HepG2 (cell line): ENCODE results near the gene GRM7. TPM values are rescaled to one million over a fixed set of nuclear protein-coding genes. Genes with fewer than 3 reads are reported as not detected.

ENCODE experiments used
- ATAC-seq: fragments of 200-7000 bp; cut with Tn5 transposase; 3 replicates; pipeline ENCODE4 v1.9.1; 2020; ENCODE audit warnings: mild to moderate bottlenecking, moderate library complexity
- BruUV-seq: library from RNA; stranded (reverse); fragments of 400-500 nt; replicated peaks from 2 replicates; lab custom pipeline; 2021; lab: Mats Ljungman, UMichigan
- CTCF ChIA-PET: fragments of 300-600 bp; formaldehyde crosslinking; extraction: SDS; loops from one replicate; lab custom pipeline; 2021; ENCODE audit warnings: low total read pairs, inconsistent platforms, low intra/inter-chr PET ratio; lab: Yijun Ruan, JAX
- POLR2A ChIA-PET: fragments of 350-600 bp; sonication (Branson Sonifier 250); formaldehyde crosslinking; loops from one replicate; lab custom pipeline; 2020; ENCODE audit warnings: antibody characterized with exemption, inconsistent platforms; lab: Yijun Ruan, JAX
- DNase-seq: peaks from one replicate; pipeline ENCODE4 v3.0.0-alpha.2; 2015; ENCODE audit warnings: low spot score
- FAIRE-seq: peaks from 3 replicates; lab custom pipeline; 2011; peaks lifted over from hg19 to GRCh38; lab: Jason Lieb, UNC
- H2AFZ ChIP-seq: one replicate; pipeline ENCODE4 v1.6.1; 2011; ENCODE audit warnings: low read length, inconsistent platforms
- H3K27ac ChIP-seq: fragments of 300-600 bp; 3 replicates; pipeline ENCODE4 v1.8.0; 2011; ENCODE audit warnings: mixed run types, mild to moderate bottlenecking, mixed read lengths, low read length, inconsistent platforms; ENCODE audit not compliant: insufficient read depth; ENCODE audit errors: extremely low read length
- H3K27me3 ChIP-seq, 2 experiments: fragments of 200-600 bp in 1 of 2; 2 replicates in 1 of 2; 3 replicates in 1 of 2; pipeline versions ENCODE4 v1.6.0 to v1.8.0; 2011; ENCODE audit warnings: low read length in 2 of 2, mild to moderate bottlenecking in 2 of 2, moderate library complexity in 2 of 2, inconsistent platforms in 1 of 2; ENCODE audit not compliant: insufficient read depth in 2 of 2, control insufficient read depth in 1 of 2
- H3K36me3 ChIP-seq, 2 experiments: fragments of 200-600 bp in 1 of 2; replicated peaks in 1 of 2; 2 replicates in 1 of 2; 3 replicates in 1 of 2; pipeline versions ENCODE4 v1.5.1 to v1.8.0; 2011; ENCODE audit warnings: low read length in 2 of 2, inconsistent platforms in 1 of 2; ENCODE audit not compliant: insufficient read depth in 2 of 2, control insufficient read depth in 1 of 2
- H3K4me1 ChIP-seq: 2 replicates; pipeline ENCODE4 v1.5.1; 2012; ENCODE audit warnings: low read length, inconsistent platforms; ENCODE audit not compliant: insufficient read depth
- H3K4me2 ChIP-seq: 2 replicates; pipeline ENCODE4 v1.6.0; 2011; ENCODE audit warnings: low read depth, low read length, inconsistent platforms
- H3K4me3 ChIP-seq, 3 experiments: fragments of 200-600 bp in 1 of 3; sonication (generic), shearing (Covaris generic) in 1 of 3; replicated peaks in 1 of 3; 2 replicates each; pipeline ENCODE4 v1.5.1; 2011 to 2016; ENCODE audit warnings: low read length in 3 of 3, inconsistent platforms in 2 of 3, low read depth in 2 of 3, mild to moderate bottlenecking in 2 of 3, control low read depth in 1 of 3, mixed read lengths in 1 of 3; ENCODE audit not compliant: insufficient read depth in 1 of 3
- H3K79me2 ChIP-seq: one replicate; pipeline ENCODE4 v1.6.1; 2011; ENCODE audit warnings: low read length, inconsistent platforms; ENCODE audit not compliant: insufficient read depth
- H3K9ac ChIP-seq: 2 replicates; pipeline ENCODE4 v1.6.0; 2011; ENCODE audit warnings: mild to moderate bottlenecking, low read depth, low read length, inconsistent platforms; ENCODE audit not compliant: insufficient read depth
- H3K9me3 ChIP-seq: 2 replicates; pipeline ENCODE4 v1.5.1; 2012; ENCODE audit warnings: mild to moderate bottlenecking, low read length
- H4K20me1 ChIP-seq: 2 replicates; pipeline ENCODE4 v1.6.0; 2011; ENCODE audit warnings: inconsistent platforms, mild to moderate bottlenecking, low read length, moderate library complexity; ENCODE audit not compliant: insufficient read depth
- CEBPG ChIP-seq: IDR thresholded peaks from 2 replicates; pipeline ENCODE4 v1.6.1; 2016
- DRAP1 ChIP-seq: IDR thresholded peaks from 2 replicates; pipeline ENCODE4 v1.6.1; 2016; ENCODE audit warnings: missing genetic modification reagents, missing compliant biosample characterization
- HNF1B ChIP-seq: sonication (generic); formaldehyde crosslinking; IDR thresholded peaks from 2 replicates; pipeline ENCODE4 v1.5.1; 2020; ENCODE audit warnings: mild to moderate bottlenecking, moderate library complexity, missing genetic modification reagents
- KAT7 ChIP-seq: IDR thresholded peaks from 2 replicates; pipeline ENCODE4 v1.6.1; 2018; ENCODE audit warnings: borderline replicate concordance, missing compliant biosample characterization
- LCORL ChIP-seq, 2 experiments: fragments of 450-650 bp in 1 of 2; sonication (generic) in 1 of 2; formaldehyde crosslinking in 1 of 2; IDR thresholded peaks; 2 replicates each; pipeline versions ENCODE4 v1.5.0 to v1.6.1; 2017 to 2020; ENCODE audit warnings: antibody characterized with exemption in 1 of 2, missing genetic modification reagents in 1 of 2
- MBD4 ChIP-seq: IDR thresholded peaks from 2 replicates; pipeline ENCODE4 v1.6.1; 2012; ENCODE audit warnings: low read length, inconsistent platforms, borderline replicate concordance
- NCOA1 ChIP-seq: sonication (generic); formaldehyde crosslinking; IDR thresholded peaks from 2 replicates; pipeline ENCODE4 v1.9.0; 2021; ENCODE audit warnings: missing genetic modification reagents
- SRY ChIP-seq: sonication (generic); formaldehyde crosslinking; IDR thresholded peaks from 2 replicates; pipeline ENCODE4 v1.8.0; 2022; ENCODE audit warnings: mild to moderate bottlenecking, missing genetic modification reagents
- ZBTB14 ChIP-seq: sonication (generic); formaldehyde crosslinking; IDR thresholded peaks from 2 replicates; pipeline ENCODE4 v1.4.0; 2020; ENCODE audit warnings: missing genetic modification reagents
- ZFP62 ChIP-seq: sonication (generic); formaldehyde crosslinking; IDR thresholded peaks from 2 replicates; pipeline ENCODE4 v1.4.0; 2020; ENCODE audit warnings: missing genetic modification reagents
- ZNF484 ChIP-seq: sonication (generic); formaldehyde crosslinking; IDR thresholded peaks from 2 replicates; pipeline ENCODE4 v1.5.1; 2020; ENCODE audit warnings: mild to moderate bottlenecking, low read depth, missing genetic modification reagents, borderline replicate concordance
- ZNF687 ChIP-seq: sonication (generic); formaldehyde crosslinking; IDR thresholded peaks from 2 replicates; pipeline ENCODE4 v1.5.1; 2020; ENCODE audit warnings: mild to moderate bottlenecking, missing genetic modification reagents, moderate library complexity
- ZNF704 ChIP-seq: sonication (generic); formaldehyde crosslinking; IDR thresholded peaks from 2 replicates; pipeline ENCODE4 v1.8.1; 2023; ENCODE audit warnings: mild to moderate bottlenecking, inconsistent platforms, moderate library complexity, missing genetic modification reagents, borderline replicate concordance
- ZNF792 ChIP-seq: IDR thresholded peaks from 2 replicates; pipeline ENCODE4 v1.6.1; 2016
- WGBS: methylation state at CpG from one replicate; pipeline ENCODE4 v1.1.6; 2017; ENCODE audit warnings: low lambda C conversion rate; 5-methylcytosine and 5-hydroxymethylcytosine counted together
- in situ Hi-C: cut with HindIII; loops from 2 replicates; pipeline ENCODE4 v1.10.0; 2017; ENCODE audit warnings: low pct_unique_long_range_greater_than_20kb; ENCODE audit not compliant: extremely low pct_ligation_motif_present
- intact Hi-C: fragments of 100-400 bp; cut with micrococcal nuclease; formaldehyde crosslinking; loops from one replicate; pipeline ENCODE4 v1.10.0; 2022; ENCODE audit not compliant: unreplicated experiment
- polyA plus RNA-seq, 8 experiments: library from polyadenylated mRNA; depleted of rRNA in 3 of 8; stranded (reverse) in 7 of 8; unstranded in 1 of 8; fragments of >200 nt; fragmentation: Illumina TruSeq in 4 of 8; extraction: Trizol in 4 of 8; gene quantifications; 2 replicates each; pipeline versions ENCODE4 v1.2.1 to v1.2.3, GENCODE V29; 2011 to 2016; ENCODE audit warnings: low read depth in 4 of 8, missing spikeins in 1 of 8, mixed read lengths in 1 of 8; ENCODE audit not compliant: insufficient read depth in 1 of 8
- total RNA-seq, 5 experiments: library from RNA; depleted of rRNA; stranded (reverse); fragments of >200 nt; fragmentation: Illumina TruSeq; extraction: Trizol; gene quantifications; 2 replicates each; pipeline ENCODE4 v1.2.3, GENCODE V29; 2016; ENCODE audit warnings: low read depth in 1 of 5

The GRM7 gene
- total and polyA plus RNA-seq, 2 of the 13 experiments (the other 11 are each of a cell fraction or from before 2014, with no cell fraction given), result not detected

- TF ChIP-seq ZBTB14 (CRISPR knock-in tag) (no peak), ZNF704 (CRISPR knock-in tag) (no peak), DRAP1 (CRISPR knock-in tag) (no peak), ZNF792 (CRISPR knock-in tag) (no peak), ZFP62 (CRISPR knock-in tag) (no peak)
These were observed 659.1 kb downstream of the GRM7 start (continued) for GRCh38 chr3:7520059-7520458.

GRCh38 chr3:7520593-7520992 lies 659.7 kb downstream of the GRM7 start:
- Histone ChIP-seq H3K27me3 (no peaks in the 10 kb centered on the region), H3K36me3 (no peaks in the 10 kb centered on the region), H3K9ac (no peak overlapping the region), H3K27ac (no peak overlapping the region), H2AFZ (no peak overlapping the region), H3K79me2 (no peaks in the 10 kb centered on the region), H4K20me1 (no peaks in the 10 kb centered on the region), H3K4me1 (no peaks in the 10 kb centered on the region), H3K9me3 (peaks cover 67% of the 10 kb centered on the region), H3K4me3 (no peak overlapping the region), H3K4me2 (no peak overlapping the region)
- intact Hi-C loops, result no loop called here
- no peak for DNase-seq
- POLR2A ChIA-PET, result no interaction called here
- CTCF ChIA-PET, result no interaction called here
- no peak for ATAC-seq
- FAIRE-seq, result no peak
- no TSS peak for BruUV-seq
- 4% methylated on average over 1 of the region's 1 CpG for WGBS
- in situ Hi-C loops, result no loop called here
- TF ChIP-seq MBD4 (no peak), NCOA1 (no peak), LCORL (IDR thresholded peaks at IDR 0.05) (no peak), LCORL (CRISPR knock-in tag; IDR thresholded peaks at IDR 0.05) (no peak), CEBPG (CRISPR knock-in tag) (no peak), KAT7 (no peak), ZNF484 (CRISPR knock-in tag) (no peak), HNF1B (CRISPR knock-in tag) (no peak), ZNF687 (CRISPR knock-in tag) (no peak), SRY (no peak)
